WTC11 (cell line): ENCODE measurements around the gene SLIRP. TPM values are rescaled to one million over a fixed set of nuclear protein-coding genes. Genes with fewer than 3 reads are reported as not detected.

Source experiments
- ATAC-seq: fragments of 200-7000 bp; cut with Tn5 transposase; 2 replicates; pipeline ENCODE4 v1.10.0; 2021; ENCODE audit warnings: mild to moderate bottlenecking, moderate library complexity
- CTCF ChIA-PET: fragments of 300-600 bp; sonication (Branson Sonifier 250); formaldehyde crosslinking; loops from one replicate; lab custom pipeline; 2021; ENCODE audit warnings: antibody characterized with exemption; lab: Charles Lee
- POLR2A ChIA-PET: fragments of 350-600 bp; sonication (Branson Sonifier 250); formaldehyde crosslinking; loops from one replicate; lab custom pipeline; 2021; ENCODE audit warnings: antibody characterized with exemption; lab: Charles Lee
- DNase-seq: peaks from one replicate; pipeline ENCODE4 v3.0.0; 2021; ENCODE audit warnings: low spot score
- H3K27ac Mint-ChIP-seq: 2 replicates; pipeline ENCODE4 v1.8.0; 2021; ENCODE audit warnings: mixed read lengths
- H3K27me3 Mint-ChIP-seq: 2 replicates; pipeline ENCODE4 v1.8.0; 2021; ENCODE audit warnings: low read depth, mild to moderate bottlenecking, moderate library complexity, mixed read lengths
- H3K36me3 Mint-ChIP-seq: 2 replicates; pipeline ENCODE4 v1.8.0; 2021; ENCODE audit warnings: mixed read lengths
- H3K4me1 Mint-ChIP-seq: 2 replicates; pipeline ENCODE4 v1.8.0; 2022; ENCODE audit warnings: mixed read lengths
- H3K4me3 Mint-ChIP-seq: 2 replicates; pipeline ENCODE4 v1.8.0; 2021; ENCODE audit warnings: mild to moderate bottlenecking, moderate library complexity, mixed read lengths
- H3K9me3 Mint-ChIP-seq: 2 replicates; pipeline ENCODE4 v1.8.0; 2021; ENCODE audit warnings: mixed read lengths
- ARID4B ChIP-seq: sonication (generic); formaldehyde crosslinking; IDR thresholded peaks from 2 replicates; pipeline ENCODE4 v1.8.0; 2023; ENCODE audit warnings: missing genetic modification reagents, mild to moderate bottlenecking, borderline replicate concordance
- CREM ChIP-seq: sonication (generic); formaldehyde crosslinking; IDR thresholded peaks from 2 replicates; pipeline ENCODE4 v1.8.1; 2022; ENCODE audit warnings: mild to moderate bottlenecking, missing genetic modification reagents, moderate library complexity
- E2F5 ChIP-seq: sonication (generic); formaldehyde crosslinking; IDR thresholded peaks from 2 replicates; pipeline ENCODE4 v1.8.1; 2022; ENCODE audit warnings: mild to moderate bottlenecking, moderate library complexity, missing genetic modification reagents
- ETV6 ChIP-seq: sonication (generic); formaldehyde crosslinking; IDR thresholded peaks from 2 replicates; pipeline ENCODE4 v1.8.1; 2022; ENCODE audit warnings: mild to moderate bottlenecking, missing genetic modification reagents
- FOXJ3 ChIP-seq: sonication (generic); formaldehyde crosslinking; IDR thresholded peaks from 2 replicates; pipeline ENCODE4 v1.9.0; 2021; ENCODE audit warnings: missing genetic modification reagents, mild to moderate bottlenecking, borderline replicate concordance
- FOXK1 ChIP-seq: sonication (generic); formaldehyde crosslinking; IDR thresholded peaks from 2 replicates; pipeline ENCODE4 v1.8.0; 2022; ENCODE audit warnings: mild to moderate bottlenecking, moderate library complexity, missing genetic modification reagents
- GABPB1 ChIP-seq: sonication (generic); formaldehyde crosslinking; IDR thresholded peaks from 2 replicates; pipeline ENCODE4 v1.8.1; 2023; ENCODE audit warnings: mild to moderate bottlenecking, missing genetic modification reagents
- KAT7 ChIP-seq: sonication (generic); formaldehyde crosslinking; IDR thresholded peaks from 2 replicates; pipeline ENCODE4 v1.8.1; 2023; ENCODE audit warnings: missing genetic modification reagents, mild to moderate bottlenecking, borderline replicate concordance
- MXD4 ChIP-seq: fragments of 250-450 bp; sonication (Bioruptor Pico); IDR thresholded peaks from 2 replicates; pipeline ENCODE4 v1.8.0; 2021; ENCODE audit warnings: mild to moderate bottlenecking, moderate library complexity, borderline replicate concordance
- NR3C1 ChIP-seq: sonication (generic); formaldehyde crosslinking; conservative IDR thresholded peaks from 2 replicates; pipeline ENCODE4 v1.8.1; 2023; ENCODE audit warnings: low read depth, mild to moderate bottlenecking, missing genetic modification reagents
- RORB ChIP-seq: fragments of 250-450 bp; sonication (Bioruptor Pico); IDR thresholded peaks from 2 replicates; pipeline ENCODE4 v1.9.0; 2021; ENCODE audit warnings: mild to moderate bottlenecking
- SMAD3 ChIP-seq: sonication (generic); formaldehyde crosslinking; IDR thresholded peaks from 2 replicates; pipeline ENCODE4 v1.8.0; 2022; ENCODE audit warnings: missing genetic modification reagents, mild to moderate bottlenecking, borderline replicate concordance
- SP1 ChIP-seq: sonication (generic); formaldehyde crosslinking; conservative IDR thresholded peaks from 2 replicates; pipeline ENCODE4 v1.8.1; 2022; ENCODE audit warnings: missing genetic modification reagents
- TCF7 ChIP-seq: sonication (generic); formaldehyde crosslinking; IDR thresholded peaks from 2 replicates; pipeline ENCODE4 v1.8.0; 2022; ENCODE audit warnings: mild to moderate bottlenecking, low read depth, missing genetic modification reagents, moderate library complexity
- ZBTB21 ChIP-seq: sonication (generic); formaldehyde crosslinking; IDR thresholded peaks from 2 replicates; pipeline ENCODE4 v1.8.1; 2023; ENCODE audit warnings: mild to moderate bottlenecking, missing genetic modification reagents, borderline replicate concordance
- ZNF121 ChIP-seq: sonication (generic); formaldehyde crosslinking; IDR thresholded peaks from 2 replicates; pipeline ENCODE4 v1.8.0; 2023; ENCODE audit warnings: missing genetic modification reagents
- ZNF232 ChIP-seq: sonication (generic); formaldehyde crosslinking; IDR thresholded peaks from 2 replicates; pipeline ENCODE4 v1.8.0; 2022; ENCODE audit warnings: mild to moderate bottlenecking, missing genetic modification reagents
- ZNF423 ChIP-seq: fragments of 250-450 bp; sonication (Bioruptor Pico); IDR thresholded peaks from 2 replicates; pipeline ENCODE4 v2.1.2; 2022; ENCODE audit warnings: mild to moderate bottlenecking, moderate library complexity
- total RNA-seq: library from RNA; stranded (reverse); gene quantifications from 3 replicates; pipeline ENCODE4 v1.2.3, GENCODE V29; 2021
- TF ChIP-seq, protein P1 (sequence below): sonication (generic); formaldehyde crosslinking; IDR thresholded peaks from 2 replicates; pipeline ENCODE4 v1.8.1; 2023; ENCODE audit warnings: mild to moderate bottlenecking, missing genetic modification reagents, moderate library complexity
- TF ChIP-seq, protein P2 (sequence below): sonication (generic); formaldehyde crosslinking; IDR thresholded peaks from 2 replicates; pipeline ENCODE4 v1.8.1; 2023; ENCODE audit warnings: mild to moderate bottlenecking, missing genetic modification reagents
- TF ChIP-seq, protein P3 (sequence below): fragments of 250-450 bp; sonication (Bioruptor Pico); IDR thresholded peaks from 2 replicates; pipeline ENCODE4 v1.9.0; 2021; ENCODE audit warnings: mild to moderate bottlenecking
- TF ChIP-seq, protein P4 (sequence below): sonication (generic); formaldehyde crosslinking; IDR thresholded peaks from 2 replicates; pipeline ENCODE4 v1.8.1; 2023; ENCODE audit warnings: mild to moderate bottlenecking, missing genetic modification reagents, moderate library complexity

Gene SLIRP
- total RNA-seq, 1 experiment from 2014 or later, result 377 TPM

DNA sequence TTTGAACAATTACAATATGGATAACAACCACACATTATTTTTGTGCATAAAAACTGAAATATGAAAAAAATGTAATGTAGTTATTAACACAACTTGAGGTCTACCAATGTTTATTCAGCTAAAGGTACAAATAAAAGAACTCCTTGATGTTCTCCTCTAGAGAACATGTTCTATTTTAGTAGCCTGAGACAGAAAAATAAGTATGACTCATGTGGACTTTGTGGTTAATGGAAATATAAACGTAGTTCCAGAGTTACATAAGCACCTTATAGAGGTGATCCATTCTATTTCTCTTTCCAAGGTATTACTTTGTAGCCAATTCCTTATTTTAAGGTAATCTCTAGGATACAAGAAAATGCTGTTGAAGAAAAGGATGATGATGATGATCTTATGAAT is 25.7 kb upstream of the SLIRP start (continued):
- TF ChIP-seq E2F5 (CRISPR knock-in tag) (no peak), SP1 (no peak), ZNF232 (CRISPR knock-in tag) (no peak), ZNF423 (CRISPR knock-in tag) (no peak)

- H3K36me3 Mint-ChIP-seq, result peaks cover 27% of the 10 kb centered on the region
- TF ChIP-seq MXD4, result no peak
- TF ChIP-seq, protein P1, sequence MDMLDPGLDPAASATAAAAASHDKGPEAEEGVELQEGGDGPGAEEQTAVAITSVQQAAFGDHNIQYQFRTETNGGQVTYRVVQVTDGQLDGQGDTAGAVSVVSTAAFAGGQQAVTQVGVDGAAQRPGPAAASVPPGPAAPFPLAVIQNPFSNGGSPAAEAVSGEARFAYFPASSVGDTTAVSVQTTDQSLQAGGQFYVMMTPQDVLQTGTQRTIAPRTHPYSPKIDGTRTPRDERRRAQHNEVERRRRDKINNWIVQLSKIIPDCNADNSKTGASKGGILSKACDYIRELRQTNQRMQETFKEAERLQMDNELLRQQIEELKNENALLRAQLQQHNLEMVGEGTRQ, result no peak
- no peak for TF ChIP-seq CREM (CRISPR knock-in tag)
- TF ChIP-seq FOXJ3 (CRISPR knock-in tag), result no peak
- TF ChIP-seq TCF7, result no peak
- TF ChIP-seq GABPB1 (CRISPR knock-in tag), result no peak
- TF ChIP-seq ZNF121 (CRISPR knock-in tag), result no peak
- TF ChIP-seq FOXK1, result no peak
- TF ChIP-seq, protein P2, sequence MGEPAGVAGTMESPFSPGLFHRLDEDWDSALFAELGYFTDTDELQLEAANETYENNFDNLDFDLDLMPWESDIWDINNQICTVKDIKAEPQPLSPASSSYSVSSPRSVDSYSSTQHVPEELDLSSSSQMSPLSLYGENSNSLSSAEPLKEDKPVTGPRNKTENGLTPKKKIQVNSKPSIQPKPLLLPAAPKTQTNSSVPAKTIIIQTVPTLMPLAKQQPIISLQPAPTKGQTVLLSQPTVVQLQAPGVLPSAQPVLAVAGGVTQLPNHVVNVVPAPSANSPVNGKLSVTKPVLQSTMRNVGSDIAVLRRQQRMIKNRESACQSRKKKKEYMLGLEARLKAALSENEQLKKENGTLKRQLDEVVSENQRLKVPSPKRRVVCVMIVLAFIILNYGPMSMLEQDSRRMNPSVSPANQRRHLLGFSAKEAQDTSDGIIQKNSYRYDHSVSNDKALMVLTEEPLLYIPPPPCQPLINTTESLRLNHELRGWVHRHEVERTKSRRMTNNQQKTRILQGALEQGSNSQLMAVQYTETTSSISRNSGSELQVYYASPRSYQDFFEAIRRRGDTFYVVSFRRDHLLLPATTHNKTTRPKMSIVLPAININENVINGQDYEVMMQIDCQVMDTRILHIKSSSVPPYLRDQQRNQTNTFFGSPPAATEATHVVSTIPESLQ (CRISPR knock-in tag), result no peak
- TF ChIP-seq, all 79 proteins: peak for 0
- H3K4me1 Mint-ChIP-seq, result peaks cover 18% of the 10 kb centered on the region
- H3K27me3 Mint-ChIP-seq, result no peaks in the 10 kb centered on the region
- POLR2A ChIA-PET, result no interaction called here
- peak overlapping the region; percentile 44 for H3K27ac Mint-ChIP-seq
- H3K4me3 Mint-ChIP-seq, result no peak overlapping the region
- DNase-seq, result no peak
- H3K9me3 Mint-ChIP-seq, result no peaks in the 10 kb centered on the region
- CTCF ChIA-PET, result no interaction called here
- ATAC-seq, result no peak
These were observed 16.6 kb upstream of the SLIRP start for GRCh38 chr14:77691259-77691658.

GRCh38 chr14:77707355-77707723 is 564 bp upstream of the SLIRP start:
- Mint-ChIP-seq H3K4me1 (peaks cover 18% of the 10 kb centered on the region), H3K4me3 (peak overlapping the region; percentile 91), H3K9me3 (no peaks in the 10 kb centered on the region), H3K27ac (peak overlapping the region; percentile 88; the same call in 1 of the 2 replicates), H3K27me3 (no peaks in the 10 kb centered on the region), H3K36me3 (peaks cover 35% of the 10 kb centered on the region)
- ATAC-seq (peak; percentile 26), DNase-seq (no peak)
- TF ChIP-seq ARID4B (CRISPR knock-in tag) (peak; percentile 12; the same call in 1 of the 2 replicates), MXD4 (no peak)
- CTCF ChIA-PET, result no interaction called here
- POLR2A ChIA-PET, result no interaction called here

- Mint-ChIP-seq H3K36me3 (peaks cover 44% of the 10 kb centered on the region), H3K9me3 (no peaks in the 10 kb centered on the region), H3K4me3 (peak overlapping the region; percentile 91), H3K27me3 (no peaks in the 10 kb centered on the region), H3K4me1 (peaks cover 18% of the 10 kb centered on the region), H3K27ac (peak overlapping the region; percentile 90)
- ChIA-PET CTCF (no interaction called here), POLR2A (no interaction called here)
- no peak for DNase-seq
- no peak for ATAC-seq
- TF ChIP-seq SMAD3 (no peak), RORB (CRISPR knock-in tag) (no peak), KAT7 (CRISPR knock-in tag) (no peak), NR3C1 (CRISPR knock-in tag) (no peak), ETV6 (CRISPR knock-in tag) (no peak), ZBTB21 (CRISPR knock-in tag) (no peak)
- TF ChIP-seq, protein P3, sequence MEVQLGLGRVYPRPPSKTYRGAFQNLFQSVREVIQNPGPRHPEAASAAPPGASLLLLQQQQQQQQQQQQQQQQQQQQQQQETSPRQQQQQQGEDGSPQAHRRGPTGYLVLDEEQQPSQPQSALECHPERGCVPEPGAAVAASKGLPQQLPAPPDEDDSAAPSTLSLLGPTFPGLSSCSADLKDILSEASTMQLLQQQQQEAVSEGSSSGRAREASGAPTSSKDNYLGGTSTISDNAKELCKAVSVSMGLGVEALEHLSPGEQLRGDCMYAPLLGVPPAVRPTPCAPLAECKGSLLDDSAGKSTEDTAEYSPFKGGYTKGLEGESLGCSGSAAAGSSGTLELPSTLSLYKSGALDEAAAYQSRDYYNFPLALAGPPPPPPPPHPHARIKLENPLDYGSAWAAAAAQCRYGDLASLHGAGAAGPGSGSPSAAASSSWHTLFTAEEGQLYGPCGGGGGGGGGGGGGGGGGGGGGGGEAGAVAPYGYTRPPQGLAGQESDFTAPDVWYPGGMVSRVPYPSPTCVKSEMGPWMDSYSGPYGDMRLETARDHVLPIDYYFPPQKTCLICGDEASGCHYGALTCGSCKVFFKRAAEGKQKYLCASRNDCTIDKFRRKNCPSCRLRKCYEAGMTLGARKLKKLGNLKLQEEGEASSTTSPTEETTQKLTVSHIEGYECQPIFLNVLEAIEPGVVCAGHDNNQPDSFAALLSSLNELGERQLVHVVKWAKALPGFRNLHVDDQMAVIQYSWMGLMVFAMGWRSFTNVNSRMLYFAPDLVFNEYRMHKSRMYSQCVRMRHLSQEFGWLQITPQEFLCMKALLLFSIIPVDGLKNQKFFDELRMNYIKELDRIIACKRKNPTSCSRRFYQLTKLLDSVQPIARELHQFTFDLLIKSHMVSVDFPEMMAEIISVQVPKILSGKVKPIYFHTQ, result no peak
- TF ChIP-seq, protein P4, sequence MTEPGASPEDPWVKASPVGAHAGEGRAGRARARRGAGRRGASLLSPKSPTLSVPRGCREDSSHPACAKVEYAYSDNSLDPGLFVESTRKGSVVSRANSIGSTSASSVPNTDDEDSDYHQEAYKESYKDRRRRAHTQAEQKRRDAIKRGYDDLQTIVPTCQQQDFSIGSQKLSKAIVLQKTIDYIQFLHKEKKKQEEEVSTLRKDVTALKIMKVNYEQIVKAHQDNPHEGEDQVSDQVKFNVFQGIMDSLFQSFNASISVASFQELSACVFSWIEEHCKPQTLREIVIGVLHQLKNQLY, result no peak
These were observed 846 bp downstream of the SLIRP start for GRCh38 chr14:77708749-77709148.
